Activated CD8-positive, alpha-beta memory T cell treated with anti-CD3 and anti-CD28 coated beads for 48 hours (primary cell): ENCODE data around the gene ONECUT2.
"Not testable (repeated sequence)": the region's sequence is repeated elsewhere in the genome, so short reads cannot be mapped to it uniquely, and the experiment has no call there.

Experiments
- DNase-seq, 3 experiments: peaks; one replicate each; pipeline ENCODE4 v3.0.0-alpha.2; 2020; ENCODE audit warnings: low read depth in 2 of 3, low spot score in 2 of 3

ONECUT2 gene

GRCh38 chr18:57445488-57446319 is 10.5 kb downstream of the ONECUT2 start:
- no peak for DNase-seq

- DNase-seq, result no peak
These were observed 11.1 kb downstream of the ONECUT2 start for GRCh38 chr18:57446322-57446721.

- no peak for DNase-seq
These were observed 12.0 kb downstream of the ONECUT2 start for GRCh38 chr18:57447154-57447621.

- DNase-seq, result no peak
These were observed 20.5 kb downstream of the ONECUT2 start for GRCh38 chr18:57455576-57456129.

- no peak for DNase-seq
These were observed 26.6 kb downstream of the ONECUT2 start for GRCh38 chr18:57461652-57462269.

- no peak for DNase-seq
These were observed 31.1 kb downstream of the ONECUT2 start for GRCh38 chr18:57466307-57466706.

GRCh38 chr18:57466745-57467409 is 31.7 kb downstream of the ONECUT2 start:
- DNase-seq, result no peak

GRCh38 chr18:57469884-57470283 is 34.7 kb downstream of the ONECUT2 start:
- no peak for DNase-seq

- DNase-seq, result no peak
These were observed 40.2 kb downstream of the ONECUT2 start for GRCh38 chr18:57475408-57475807.

- no peak for DNase-seq
These were observed 40.7 kb downstream of the ONECUT2 start for GRCh38 chr18:57475903-57476302.

GRCh38 chr18:57480733-57481132 is 45.6 kb downstream of the ONECUT2 start:
- no peak for DNase-seq

- no peak for DNase-seq
These were observed 62.5 kb downstream of the ONECUT2 start for GRCh38 chr18:57497372-57498294.

GRCh38 chr18:57498682-57499256 is 63.6 kb downstream of the ONECUT2 start:
- no peak for DNase-seq

GRCh38 chr18:57502624-57503023 is 67.5 kb downstream of the ONECUT2 start:
- no peak for DNase-seq

GRCh38 chr18:57505231-57505630 is 70.1 kb downstream of the ONECUT2 start:
- no peak for DNase-seq

GRCh38 chr18:57516056-57516455 is 80.9 kb downstream of the ONECUT2 start:
- no peak for DNase-seq

GRCh38 chr18:57518533-57518932 is 83.4 kb downstream of the ONECUT2 start:
- no peak for DNase-seq

GRCh38 chr18:57519668-57520424 is 84.7 kb downstream of the ONECUT2 start:
- no peak for DNase-seq

- DNase-seq, result not testable (repeated sequence)
These were observed 87.2 kb downstream of the ONECUT2 start for GRCh38 chr18:57522348-57522747.
